Stimulated activated CD8-positive, alpha-beta memory T cell treated with anti-CD3 and anti-CD28 coated beads, Interleukin-2, amount 100 ng/mL, for 48 hours (primary cell): ENCODE results near the gene GDF2.

Experiments used
- DNase-seq, 2 donors: peaks; one replicate each; pipeline ENCODE4 v3.0.0-alpha.2; 2020; ENCODE audit warnings: low read depth in 2 of 2

GDF2 gene

GRCh38 chr10:47351899-47352815 is 29.9 kb downstream of the GDF2 start:
- DNase-seq, result no peak

GRCh38 chr10:47353351-47353750 is 31.1 kb downstream of the GDF2 start:
- DNase-seq, result no peak

GRCh38 chr10:47354165-47354564 is 31.9 kb downstream of the GDF2 start:
- no peak for DNase-seq

GRCh38 chr10:47354900-47355299 is 32.6 kb downstream of the GDF2 start:
- DNase-seq, result no peak

- no peak for DNase-seq
Observed at GRCh38 chr10:47356708-47357107, 34.5 kb downstream of the GDF2 start.

- DNase-seq, result no peak
Observed at GRCh38 chr10:47357131-47357582, 34.9 kb downstream of the GDF2 start.

- DNase-seq, result no peak
Observed at GRCh38 chr10:47357911-47358310, 35.7 kb downstream of the GDF2 start.

- DNase-seq, result no peak
Observed at GRCh38 chr10:47358457-47358856, 36.2 kb downstream of the GDF2 start.

GRCh38 chr10:47359101-47359500 is 36.8 kb downstream of the GDF2 start:
- no peak for DNase-seq

- no peak for DNase-seq
Observed at GRCh38 chr10:47359626-47360418, 37.6 kb downstream of the GDF2 start.

- DNase-seq, result no peak
Observed at GRCh38 chr10:47360419-47361040, 38.3 kb downstream of the GDF2 start.

GRCh38 chr10:47361293-47361692 is 39.0 kb downstream of the GDF2 start:
- DNase-seq, result peak in 1 of 2 donors; percentile 30

GRCh38 chr10:47362199-47362598 is 39.9 kb downstream of the GDF2 start:
- DNase-seq, result no peak

- DNase-seq, result no peak
Observed at GRCh38 chr10:47363781-47364180, 41.5 kb downstream of the GDF2 start.

- DNase-seq, result no peak
Observed at GRCh38 chr10:47364366-47364765, 42.1 kb downstream of the GDF2 start.

GRCh38 chr10:47364911-47365310 is 42.7 kb downstream of the GDF2 start:
- no peak for DNase-seq

GRCh38 chr10:47365431-47366180 is 43.4 kb downstream of the GDF2 start:
- no peak for DNase-seq

- no peak for DNase-seq
Observed at GRCh38 chr10:47366181-47366631, 44.0 kb downstream of the GDF2 start.

- DNase-seq, result no peak
Observed at GRCh38 chr10:47366731-47367460, 44.6 kb downstream of the GDF2 start.

- no peak for DNase-seq
Observed at GRCh38 chr10:47367646-47368045, 45.4 kb downstream of the GDF2 start.
